Keratinocyte (primary cell): Measurements from ENCODE around the gene SALL4.

ENCODE experiments used
- CTCF ChIP-seq, 3 experiments: IDR thresholded peaks in 1 of 3; conservative IDR thresholded peaks in 1 of 3; optimal IDR thresholded peaks in 1 of 3; 2 replicates in 2 of 3; 3 replicates in 1 of 3; pipeline versions ENCODE3 to v1.5.1; 2011; ENCODE audit warnings: low read length in 3 of 3, mild to moderate bottlenecking in 3 of 3, moderate library complexity in 2 of 3, control low read depth in 1 of 3, inconsistent platforms in 1 of 3; ENCODE audit not compliant: insufficient read depth in 2 of 3; ENCODE audit errors: extremely low read depth in 1 of 3
- EZH2 ChIP-seq: IDR thresholded peaks from one replicate; pipeline ENCODE4 v1.6.1; 2012; ENCODE audit warnings: inconsistent platforms, mild to moderate bottlenecking, low read length, moderate library complexity

- TF ChIP-seq CTCF (optimal IDR thresholded peaks at IDR 0.05 in 1 of 3, IDR thresholded peaks at IDR 0.05 in 1 of 3, conservative IDR thresholded peaks at IDR 0.05 in 1 of 3; ENCODE audit: extremely low read depth in 1 of 3, insufficient read depth in 2 of 3, low read length in 3 of 3) (no peak), EZH2 (no peak)
These were observed 10.7 kb downstream of the SALL4 start for GRCh38 chr20:51791626-51792025.
